Right renal pelvis (tissue), 4 donors: ENCODE data around the gene C20orf144. TPM values are rescaled to one million over a fixed set of nuclear protein-coding genes. Genes with fewer than 3 reads are reported as not detected.
"Not testable (repeated sequence)": the region's sequence is repeated elsewhere in the genome, so short reads cannot be mapped to it uniquely, and the experiment has no call there.

Experiments
- DNase-seq, 4 donors: peaks; one replicate each; pipeline ENCODE4 v3.0.0-alpha.2; 2013; ENCODE audit warnings: low read depth in 4 of 4, low spot score in 3 of 4, missing footprints in 1 of 4
- polyA plus RNA-seq, 4 donors: library from polyadenylated mRNA; unstranded; fragments of 120-200 nt; gene quantifications; one replicate each; pipeline ENCODE4 v1.2.1, GENCODE V29; 2013; ENCODE audit not compliant: insufficient read length in 4 of 4

Gene C20orf144
- polyA plus RNA-seq, 4 donors = 0.12 to 0.26 (median 0.21) TPM

GRCh38 chr20:33687993-33688937 lies 26.1 kb downstream of the C20orf144 start:
- no peak for DNase-seq

DNA sequence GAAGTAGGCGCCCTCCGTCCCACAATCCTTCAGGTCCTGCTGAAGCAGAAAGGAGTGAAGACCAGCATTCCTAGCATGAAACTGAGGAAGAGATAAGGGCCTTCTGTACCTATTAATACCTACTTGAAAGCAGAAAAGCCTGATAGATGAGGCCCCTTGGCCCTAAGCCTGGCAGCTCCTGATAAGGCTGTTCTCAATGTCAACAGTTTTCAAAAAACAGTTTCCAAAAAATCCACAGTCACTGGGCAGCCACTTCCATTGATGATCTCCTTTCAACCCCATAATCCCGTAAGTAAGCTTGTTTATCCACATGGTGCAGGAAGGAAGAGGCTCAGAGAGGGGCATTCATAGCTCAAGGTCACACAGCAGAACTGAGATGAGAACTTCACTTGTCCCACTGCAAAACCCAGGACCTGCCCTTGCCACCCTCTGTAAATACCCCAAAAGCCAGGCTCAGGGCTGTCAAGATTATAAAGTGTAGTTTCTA lies 26.9 kb downstream of the C20orf144 start:
- DNase-seq = no peak

DNA sequence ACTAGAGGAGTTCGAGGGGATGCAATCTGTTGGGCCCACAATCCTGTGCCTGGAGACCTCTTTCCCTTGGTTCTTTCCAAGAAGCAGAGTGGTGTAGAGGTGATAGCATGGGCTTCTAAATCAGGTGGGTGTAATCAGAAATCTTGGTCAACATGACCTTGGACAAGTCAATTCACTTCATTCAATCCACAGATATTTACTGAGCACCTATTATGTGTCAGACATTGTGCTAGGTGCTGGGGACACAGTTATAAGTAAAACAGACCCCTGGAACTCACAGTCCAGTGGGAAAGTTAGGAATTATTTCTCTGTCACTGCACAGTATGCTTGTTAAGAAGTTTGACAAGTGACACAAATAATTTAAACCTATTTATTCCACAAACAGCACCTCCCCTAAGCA lies 27.4 kb downstream of the C20orf144 start:
- no peak for DNase-seq

DNA sequence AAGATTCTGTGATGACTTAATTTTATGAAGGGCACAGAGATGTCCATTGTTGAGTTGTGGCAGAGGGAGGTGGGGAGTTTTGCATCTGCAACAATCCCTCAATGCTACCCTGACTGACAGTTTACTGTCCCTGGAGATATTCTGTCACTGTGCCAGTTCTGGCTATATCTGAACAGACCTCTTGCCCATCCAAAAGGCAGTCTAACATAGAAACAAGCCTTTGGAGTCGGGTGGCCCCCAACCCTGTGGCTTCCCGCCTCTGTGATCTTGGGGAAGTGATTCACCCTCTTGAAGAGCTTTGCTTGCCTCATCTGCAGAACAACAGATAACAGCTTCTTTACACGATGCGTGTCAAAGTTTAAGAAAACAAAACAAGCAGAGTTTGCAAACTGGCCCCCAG lies 27.8 kb downstream of the C20orf144 start:
- no peak for DNase-seq

- no peak for DNase-seq
These were observed 31.2 kb downstream of the C20orf144 start for GRCh38 chr20:33693289-33693688.

- no peak for DNase-seq
These were observed 31.9 kb downstream of the C20orf144 start for GRCh38 chr20:33693741-33694638.

DNA sequence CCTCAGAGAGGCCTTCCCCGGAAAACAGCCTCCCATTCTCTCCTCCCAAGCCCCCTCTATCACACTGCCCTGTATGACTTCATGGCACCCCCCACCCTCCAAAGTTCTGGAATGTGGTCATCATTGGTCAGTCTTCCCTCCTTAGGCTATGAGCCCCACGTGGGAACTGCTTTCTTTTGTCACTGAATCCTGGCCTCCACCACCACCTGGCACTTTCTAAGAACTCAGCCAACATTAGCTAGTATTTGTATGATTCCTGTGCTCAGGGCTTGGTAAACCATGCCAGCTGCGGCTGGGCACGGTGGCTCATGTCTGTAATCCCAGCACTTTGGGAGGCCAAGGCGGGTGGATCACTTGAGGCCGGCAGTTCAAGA lies 32.5 kb downstream of the C20orf144 start:
- no peak for DNase-seq

GRCh38 chr20:33696448-33696847 lies 34.3 kb downstream of the C20orf144 start:
- DNase-seq = no peak

GRCh38 chr20:33697129-33697528 lies 35.0 kb downstream of the C20orf144 start:
- no peak for DNase-seq

DNA sequence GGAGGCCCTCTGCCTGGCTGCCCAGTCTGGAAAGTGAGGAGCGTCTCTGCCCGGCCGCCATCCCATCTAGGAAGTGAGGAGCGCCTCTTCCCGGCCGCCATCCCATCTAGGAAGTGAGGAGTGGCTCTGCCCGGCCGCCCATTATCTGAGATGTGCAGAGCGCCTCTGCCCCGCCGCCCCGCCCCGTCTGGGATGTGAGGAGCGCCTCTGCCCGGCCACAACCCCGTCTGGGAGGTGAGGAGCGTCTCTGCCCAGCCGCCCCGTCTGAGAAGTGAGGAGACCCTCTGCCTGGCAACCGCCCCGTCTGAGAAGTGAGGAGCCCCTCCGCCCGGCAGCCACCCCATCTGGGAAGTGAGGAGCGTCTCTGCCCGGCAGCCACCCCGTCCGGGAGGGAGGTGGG lies 36.8 kb downstream of the C20orf144 start:
- not testable (repeated sequence) for DNase-seq

DNA sequence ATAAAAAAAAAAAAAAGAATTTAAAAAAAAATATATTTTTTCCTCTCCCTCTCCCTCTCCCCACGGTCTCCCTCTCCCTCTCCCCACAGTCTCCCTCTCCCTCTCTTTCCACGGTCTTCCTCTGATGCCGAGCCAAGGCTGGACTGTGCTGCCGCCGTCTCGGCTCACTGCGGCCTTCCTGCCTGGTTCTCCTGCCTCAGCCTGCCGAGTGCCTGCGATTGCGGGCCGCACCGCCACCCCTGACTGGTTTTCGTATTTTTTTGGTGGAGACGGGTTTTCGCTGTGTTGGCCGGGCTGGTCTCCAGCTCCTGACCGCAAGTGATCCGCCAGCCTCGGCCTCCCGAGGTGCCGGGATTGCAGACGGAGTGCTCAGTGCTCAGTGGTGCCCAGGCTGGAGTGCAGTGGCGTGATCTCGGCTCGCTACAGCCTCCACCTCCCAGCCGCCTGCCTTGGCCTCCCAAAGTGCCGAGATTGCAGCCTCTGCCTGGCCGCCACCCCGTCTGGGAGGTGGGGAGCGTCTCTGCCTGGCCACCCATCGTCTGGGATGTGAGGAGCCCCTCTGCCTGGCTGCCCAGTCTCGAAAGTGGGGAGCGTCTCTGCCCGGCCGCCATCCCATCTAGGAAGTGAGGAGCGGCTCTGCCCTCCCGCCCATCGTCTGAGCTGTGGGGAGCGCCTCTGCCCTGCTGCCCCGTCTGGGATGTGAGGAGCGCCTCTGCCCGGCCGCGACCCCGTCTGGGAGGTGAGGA lies 38.7 kb downstream of the C20orf144 start:
- DNase-seq = not testable (repeated sequence)

DNA sequence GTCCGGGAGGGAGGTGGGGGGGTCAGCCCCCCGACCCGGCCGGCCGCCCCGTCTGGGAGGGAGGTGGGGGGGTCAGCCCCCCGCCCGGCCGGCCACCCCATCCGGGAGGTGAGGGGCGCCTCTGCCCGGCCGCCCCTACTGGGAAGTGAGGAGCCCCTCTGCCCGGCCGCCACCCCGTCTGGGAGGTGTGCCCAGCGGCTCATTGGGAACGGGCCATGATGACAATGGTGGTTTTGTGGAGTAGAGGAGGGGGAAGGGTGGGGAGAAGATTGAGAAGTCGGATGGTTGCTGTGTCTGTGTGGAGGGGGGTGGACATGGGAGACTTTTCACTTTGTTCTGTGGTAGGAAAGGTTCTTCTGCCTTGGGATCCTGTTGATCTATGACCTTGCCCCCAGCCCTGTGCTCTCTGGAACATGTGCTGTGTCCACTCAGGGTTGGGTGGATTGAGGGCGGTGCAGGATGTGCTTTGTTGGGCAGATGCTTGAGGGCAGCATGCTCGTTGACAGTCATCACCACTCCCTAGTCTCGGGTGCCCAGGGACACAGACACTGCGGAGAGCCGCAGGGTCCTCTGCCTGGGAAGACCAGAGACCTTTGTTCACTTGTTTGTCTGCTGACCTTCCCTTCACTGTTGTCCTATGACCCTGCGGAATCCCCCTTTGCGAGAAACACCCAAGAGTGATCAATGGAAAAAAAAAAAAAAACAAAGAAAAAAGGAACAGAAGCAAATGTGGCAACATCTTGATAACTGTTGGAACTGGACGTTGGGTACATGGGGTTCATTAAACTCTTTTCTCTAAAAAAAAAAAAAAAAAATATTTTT lies 39.7 kb downstream of the C20orf144 start:
- no peak for DNase-seq

DNA sequence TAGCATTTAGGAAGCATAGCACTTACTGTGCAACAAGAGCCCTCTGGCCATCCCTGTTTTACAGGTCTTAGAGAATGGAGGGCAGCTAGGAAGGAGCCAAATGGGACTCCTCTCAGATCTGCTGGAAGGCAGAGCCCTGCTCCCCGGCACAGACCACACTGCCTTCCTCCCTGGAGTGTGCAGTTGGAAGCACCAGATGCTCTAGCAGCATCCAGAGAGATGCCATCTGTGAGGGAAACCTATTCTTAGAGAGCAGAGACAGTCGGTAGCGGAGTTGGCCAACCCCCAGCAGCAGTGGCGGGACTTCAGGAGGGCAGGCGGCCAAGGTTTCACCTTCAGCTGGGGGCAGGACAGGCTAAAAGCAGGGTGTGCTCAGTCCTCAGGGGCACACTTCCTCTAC lies 40.7 kb downstream of the C20orf144 start:
- no peak for DNase-seq

- no peak for DNase-seq
These were observed 41.5 kb downstream of the C20orf144 start for GRCh38 chr20:33703498-33704137.

- no peak for DNase-seq
These were observed 42.2 kb downstream of the C20orf144 start for GRCh38 chr20:33704197-33704924.

DNA sequence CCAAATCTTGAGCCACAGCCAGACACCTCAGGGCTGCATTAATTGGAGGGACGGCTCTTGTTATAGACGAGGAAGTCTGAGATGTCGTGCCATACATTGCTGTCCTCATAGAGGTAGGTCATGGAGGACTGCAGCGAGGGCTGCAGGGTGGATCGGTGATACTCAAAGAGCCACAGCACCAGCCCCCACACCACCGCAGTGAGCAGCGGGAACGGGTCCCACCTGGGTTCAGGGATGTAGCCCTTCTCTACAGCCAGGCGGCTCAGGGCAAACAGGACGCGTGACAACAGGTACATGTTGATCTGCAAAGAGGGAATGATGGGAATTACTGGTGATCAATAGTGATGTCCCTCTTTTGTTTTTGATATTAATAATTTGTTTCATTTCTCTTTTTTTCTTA lies 45.5 kb downstream of the C20orf144 start:
- no peak for DNase-seq

DNA sequence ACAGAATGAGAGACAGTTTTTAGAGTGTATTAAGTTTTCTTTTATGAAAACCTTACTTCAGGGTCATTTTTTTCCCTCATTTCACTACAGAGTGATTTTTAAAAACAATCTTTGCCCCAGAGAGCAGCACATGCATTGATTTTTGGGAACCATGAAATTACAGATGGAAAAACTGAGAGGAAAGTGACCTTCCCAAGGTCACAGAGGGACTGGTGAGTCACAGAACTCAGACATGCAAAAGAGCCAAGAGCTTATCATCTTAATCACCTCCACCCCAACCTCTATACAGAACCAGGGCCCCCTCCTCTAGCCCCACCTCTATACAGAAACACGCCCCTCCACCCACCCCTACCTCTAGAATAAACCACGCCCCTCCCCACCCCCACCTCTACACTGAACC lies 47.3 kb downstream of the C20orf144 start:
- DNase-seq = no peak

DNA sequence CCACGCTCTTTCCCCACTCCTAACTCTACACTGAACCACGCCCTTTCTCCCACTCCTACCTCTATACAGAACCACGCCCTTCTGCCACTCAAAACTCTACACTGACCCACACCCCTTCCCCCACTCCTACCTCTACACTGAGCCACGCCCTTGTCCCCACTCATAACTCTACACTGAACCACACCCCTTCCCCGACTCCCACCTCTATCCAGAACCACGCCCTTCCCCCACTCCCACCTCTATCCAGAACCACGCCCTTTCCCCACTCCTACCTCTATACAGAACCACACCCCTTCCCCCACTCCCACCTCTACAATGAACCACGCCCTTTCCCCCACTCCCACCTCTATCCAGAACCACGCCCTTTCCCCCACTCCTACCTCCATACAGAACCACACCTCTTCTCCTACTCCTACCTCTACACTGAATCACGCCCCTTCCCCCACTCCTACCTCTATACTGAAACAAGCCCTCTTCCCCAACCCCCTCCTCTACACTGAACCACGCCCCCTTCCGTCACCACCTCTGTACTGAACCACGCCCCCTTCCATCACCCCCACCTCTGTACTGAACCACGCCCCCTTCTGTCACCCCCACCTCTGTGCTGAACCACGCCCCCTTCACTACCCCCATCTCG lies 47.9 kb downstream of the C20orf144 start:
- DNase-seq = no peak
